Measurements from ENCODE around the gene MRPS33.
A peak's percentile ranks its signal among the peaks of the same experiment; 100 is the strongest.
"Not testable (repeated sequence)": the region's sequence is repeated elsewhere in the genome, so short reads cannot be mapped to it uniquely, and the experiment has no call there.

The MRPS33 gene

DNA sequence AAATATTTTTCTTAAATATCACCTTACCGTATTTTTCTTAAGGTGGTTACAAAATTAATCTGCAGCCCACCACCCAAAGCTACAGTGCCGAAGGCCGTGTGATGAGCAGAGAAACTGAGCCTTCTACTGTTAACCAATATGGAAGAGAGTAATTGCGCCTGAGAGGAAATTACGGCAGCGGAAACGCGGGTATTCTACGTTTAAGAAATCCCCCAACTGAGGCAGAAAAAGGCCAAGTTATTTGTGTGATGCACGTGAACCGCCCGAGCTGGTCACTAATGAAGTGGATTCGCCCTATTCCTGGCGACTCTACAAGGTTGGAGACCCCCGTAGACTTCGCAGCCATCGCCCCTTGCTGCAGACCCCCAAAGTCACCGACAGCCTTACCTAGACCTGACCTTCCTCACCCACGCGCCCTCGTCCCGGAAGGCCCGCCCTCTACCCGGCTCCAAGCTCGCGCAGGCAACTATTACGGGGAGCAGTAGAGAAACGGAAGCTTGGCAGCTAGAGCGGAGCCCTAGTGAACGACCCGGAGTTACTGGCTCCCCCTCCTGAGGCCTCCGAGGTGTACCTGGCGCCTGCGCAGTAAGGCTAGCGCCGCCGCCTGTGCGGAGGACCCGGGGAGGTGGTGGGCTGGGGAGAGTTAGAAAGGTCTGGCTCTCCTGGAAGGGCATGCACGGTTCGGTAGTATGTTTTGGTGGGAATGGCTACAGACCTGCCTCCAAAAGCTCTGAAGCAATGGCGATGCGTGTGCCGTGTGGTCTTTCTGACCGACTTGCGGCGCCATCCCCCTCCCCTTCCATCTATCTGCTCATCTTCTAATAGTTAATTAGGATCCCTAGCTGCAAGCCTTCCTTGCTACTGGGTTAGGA, at the start of gene MRPS33:
MRPS33 (minus strand) TSS at position 429 of the 872 bp plus-strand sequence. CDS start 4,319 bp downstream, outside the sequence.
- DNase-seq, result peak; percentile 99

DNA sequence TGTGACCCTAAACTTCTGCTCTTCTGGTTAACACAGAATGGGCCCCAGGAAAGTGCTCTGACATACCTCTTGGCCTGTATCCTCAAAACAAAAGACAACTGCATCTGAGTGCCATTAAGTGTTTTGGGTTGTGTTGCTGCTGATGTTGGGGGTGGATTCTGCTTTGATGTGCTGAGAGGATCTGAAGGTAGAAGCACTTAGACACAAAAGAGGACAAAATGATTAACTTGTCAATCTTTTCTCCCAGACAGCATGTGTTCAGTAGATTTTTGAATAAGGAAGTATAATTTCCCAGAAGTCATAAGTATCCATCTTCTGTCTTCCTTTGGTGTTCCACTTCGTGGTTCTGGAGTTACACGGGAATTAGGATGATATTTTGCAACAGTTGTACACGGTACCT, 43.0 kb upstream of the MRPS33 start:
- no peak for DNase-seq

DNA sequence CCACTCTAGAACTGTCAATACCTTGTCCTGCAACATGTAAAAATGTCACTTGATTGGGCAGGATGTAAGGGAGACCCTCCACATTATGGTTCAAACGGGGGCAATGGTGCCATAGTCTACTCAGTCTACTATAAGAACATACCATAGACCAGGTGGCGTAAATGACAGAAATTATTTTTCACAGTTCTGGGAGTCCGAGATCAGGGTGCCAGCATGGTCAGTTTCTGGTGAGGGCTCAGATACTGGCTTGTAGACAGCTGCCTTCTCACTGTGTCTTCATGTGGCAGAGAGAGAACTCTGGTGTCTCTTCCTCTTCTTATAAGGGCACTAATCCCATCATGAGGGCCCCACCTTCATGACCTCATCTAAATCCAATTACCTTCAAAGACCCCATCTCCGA, 40.4 kb upstream of the MRPS33 start:
- DNase-seq, result no peak

DNA sequence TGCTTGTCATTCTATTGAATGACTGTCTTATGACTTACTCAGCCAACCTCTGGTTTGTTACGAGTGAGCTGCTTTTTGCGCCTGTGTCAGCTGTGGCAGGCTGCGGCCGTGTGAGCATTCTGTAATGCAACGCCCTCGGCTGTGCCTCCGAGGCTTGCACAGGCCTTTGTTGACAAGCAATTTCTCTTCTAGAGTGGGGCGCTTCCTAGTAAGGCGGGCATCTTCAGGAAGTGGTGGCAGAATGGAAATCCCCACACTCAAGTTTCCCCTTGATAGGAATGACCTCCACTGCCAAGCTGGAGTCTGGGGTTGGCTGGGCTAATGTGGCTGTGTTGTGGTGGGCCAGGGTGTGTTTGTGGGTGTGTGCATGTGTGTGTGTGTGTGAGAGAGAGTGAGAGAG, 38.9 kb upstream of the MRPS33 start:
- peak; percentile 73 for DNase-seq

DNA sequence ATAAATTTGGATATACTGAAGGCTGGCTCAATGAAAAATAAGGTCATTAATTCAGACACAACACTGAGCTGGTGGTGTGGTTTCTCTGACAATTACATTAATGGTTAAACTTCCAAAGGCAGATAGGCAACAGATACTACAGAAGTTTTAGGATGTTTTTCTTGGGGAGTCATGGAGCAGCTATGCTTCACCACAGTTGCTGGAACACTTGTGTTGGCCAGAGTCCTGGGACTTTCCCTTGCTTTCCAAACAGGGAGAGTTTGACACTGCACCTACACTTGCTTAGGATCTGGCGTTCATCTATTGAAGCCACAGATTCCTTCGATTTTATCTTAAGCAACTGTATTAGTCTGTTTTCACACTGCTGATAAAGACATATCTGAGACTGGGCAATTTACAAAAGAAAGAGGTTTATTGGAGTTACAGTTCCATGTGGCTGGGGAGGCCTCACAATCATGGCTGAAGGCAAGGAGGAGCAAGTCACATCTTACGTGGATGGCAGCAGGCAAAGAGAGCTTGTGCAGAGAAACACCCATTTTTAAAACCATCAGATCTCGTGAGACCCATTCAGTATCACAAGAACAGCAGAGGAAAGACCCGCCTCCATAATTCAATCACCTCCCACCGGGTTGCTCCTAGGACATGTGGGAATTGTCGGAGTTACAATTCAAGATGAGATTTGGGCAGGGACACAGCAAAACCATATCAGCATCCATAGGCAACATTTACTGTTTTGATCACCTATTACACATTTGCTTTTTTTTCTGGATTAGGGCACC, 31.3 kb upstream of the MRPS33 start:
- DNase-seq, result no peak

DNA sequence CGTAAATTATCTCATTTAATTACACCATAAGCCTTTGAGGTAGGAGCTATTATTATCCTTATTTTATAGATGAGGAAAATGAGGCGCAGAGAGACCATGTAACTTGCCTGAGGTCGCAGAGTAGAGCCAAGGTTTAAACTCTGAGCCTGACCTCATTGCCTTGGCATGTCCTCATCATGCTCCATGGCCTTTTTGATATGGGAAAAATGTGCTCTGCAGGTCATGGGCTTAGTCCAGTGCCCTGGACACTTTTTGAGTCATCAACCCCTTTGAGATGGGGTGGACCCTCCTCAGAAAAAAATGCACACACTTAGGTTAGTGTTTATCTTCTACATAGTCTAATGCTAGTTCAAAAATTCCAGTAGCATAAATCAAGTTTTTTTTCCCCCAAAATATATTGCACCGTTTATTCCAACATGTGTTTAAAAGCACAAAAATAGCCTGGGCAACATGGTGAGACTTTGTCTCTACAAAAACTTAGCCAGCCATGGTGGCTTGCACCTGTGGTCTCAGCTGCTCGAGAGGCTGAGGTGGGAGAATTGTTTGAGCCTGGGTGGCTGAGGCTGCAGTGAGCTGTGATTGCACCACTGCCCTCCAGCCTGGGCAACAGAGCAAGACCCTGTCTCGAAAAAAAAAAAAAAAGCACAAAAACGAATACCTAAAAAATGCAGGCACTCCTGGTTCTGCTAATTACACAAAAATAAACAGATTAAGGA, 30.5 kb upstream of the MRPS33 start:
- DNase-seq, result no peak

DNA sequence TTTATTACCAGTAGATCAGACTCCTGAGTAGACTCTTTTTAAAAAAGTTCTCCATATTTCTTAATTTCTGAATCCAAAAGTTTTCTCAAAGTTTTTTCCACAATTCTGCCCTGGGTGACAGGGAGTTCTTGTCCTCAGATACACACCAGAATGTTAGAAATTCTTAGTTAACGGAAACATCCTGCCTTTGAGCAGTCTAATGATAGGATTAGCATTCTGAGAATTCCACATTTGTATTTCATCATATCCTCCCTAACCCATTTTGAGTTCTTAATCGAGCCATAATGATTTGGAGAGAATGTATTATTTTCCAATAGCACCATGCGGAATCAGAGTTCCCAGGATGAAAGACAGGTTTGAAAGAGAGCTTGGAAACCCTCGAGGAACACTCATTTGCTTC, 28.9 kb upstream of the MRPS33 start:
- no peak for DNase-seq

DNA sequence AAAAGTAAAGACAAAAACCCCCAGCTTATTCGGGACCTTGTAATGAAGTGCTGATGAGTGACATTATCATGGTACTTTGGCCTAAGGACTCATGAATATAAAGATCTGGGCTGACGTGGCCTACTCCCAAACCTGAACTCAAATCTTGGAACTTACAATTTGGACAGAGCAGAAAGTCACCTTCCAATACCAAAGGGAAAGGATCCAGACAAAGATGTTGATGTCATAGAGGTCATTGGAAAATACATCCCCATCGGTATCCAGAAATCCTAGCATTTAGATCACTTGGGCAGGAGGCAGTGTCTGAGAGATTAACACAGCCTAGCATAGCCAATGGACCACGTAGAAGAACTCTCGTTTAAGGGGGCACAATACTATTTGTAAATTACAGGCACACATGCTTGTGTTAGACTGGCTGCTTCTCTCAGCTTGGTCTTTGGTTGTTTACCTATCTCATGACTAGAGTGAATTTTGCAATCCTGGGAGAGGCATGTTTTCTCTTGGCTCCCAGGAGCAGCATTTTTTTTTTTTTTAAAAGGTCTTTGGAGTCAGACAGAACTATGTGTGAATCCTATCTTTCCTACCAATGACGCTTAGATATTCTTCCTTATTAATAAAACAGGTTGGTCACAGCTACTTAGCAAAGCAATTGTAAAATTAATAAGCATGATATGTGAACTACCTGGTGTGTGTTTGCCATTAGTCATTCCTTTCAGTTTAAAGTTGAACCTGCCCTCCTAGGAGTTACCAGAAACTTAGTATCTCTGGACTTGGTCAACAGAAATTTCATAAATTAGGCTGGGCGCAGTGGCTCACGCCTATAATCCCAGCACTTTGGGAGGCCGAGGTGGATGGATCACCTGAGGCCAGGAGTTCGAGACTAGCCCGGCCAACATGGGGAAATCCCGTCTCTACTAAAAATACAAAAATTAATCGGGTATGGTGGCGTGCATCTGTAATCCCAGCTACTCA, 27.8 kb upstream of the MRPS33 start:
- DNase-seq, result peak; percentile 41

DNA sequence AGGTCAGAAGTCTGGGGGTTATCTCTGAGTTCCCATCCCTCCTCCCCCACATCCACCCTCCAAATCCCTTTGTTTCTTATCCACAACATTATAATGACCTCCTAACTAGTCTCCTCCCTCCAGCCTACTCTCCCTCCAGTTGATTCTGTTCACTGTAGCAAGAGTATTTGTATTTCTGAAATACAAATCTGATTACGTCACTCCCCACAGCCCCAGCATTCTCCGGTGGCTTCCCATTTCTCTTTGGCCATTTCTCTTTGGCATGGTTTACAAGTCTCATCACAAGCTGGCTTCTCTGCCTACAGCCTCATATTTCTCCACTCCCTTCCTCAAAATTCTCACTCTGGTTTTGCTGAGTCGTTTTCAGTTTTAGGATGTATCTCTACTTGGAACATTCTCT, 24.6 kb upstream of the MRPS33 start:
- DNase-seq, result no peak

DNA sequence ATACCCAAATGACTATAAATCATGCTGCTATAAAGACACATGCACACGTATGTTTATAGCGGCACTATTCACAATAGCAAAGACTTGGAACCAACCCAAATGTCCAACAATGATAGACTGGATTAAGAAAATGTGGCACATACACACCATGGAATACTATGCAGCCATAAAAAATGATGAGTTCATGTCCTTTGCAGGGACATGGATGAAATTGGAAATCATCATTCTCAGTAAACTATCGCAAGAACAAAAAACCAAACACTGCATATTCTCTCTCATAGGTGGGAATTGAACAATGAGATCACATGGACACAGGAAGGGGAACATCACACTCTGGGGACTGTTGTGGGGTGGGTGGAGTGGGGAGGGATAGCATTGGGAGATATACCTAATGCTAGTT, 23.3 kb upstream of the MRPS33 start:
- DNase-seq, result not testable (repeated sequence)

DNA sequence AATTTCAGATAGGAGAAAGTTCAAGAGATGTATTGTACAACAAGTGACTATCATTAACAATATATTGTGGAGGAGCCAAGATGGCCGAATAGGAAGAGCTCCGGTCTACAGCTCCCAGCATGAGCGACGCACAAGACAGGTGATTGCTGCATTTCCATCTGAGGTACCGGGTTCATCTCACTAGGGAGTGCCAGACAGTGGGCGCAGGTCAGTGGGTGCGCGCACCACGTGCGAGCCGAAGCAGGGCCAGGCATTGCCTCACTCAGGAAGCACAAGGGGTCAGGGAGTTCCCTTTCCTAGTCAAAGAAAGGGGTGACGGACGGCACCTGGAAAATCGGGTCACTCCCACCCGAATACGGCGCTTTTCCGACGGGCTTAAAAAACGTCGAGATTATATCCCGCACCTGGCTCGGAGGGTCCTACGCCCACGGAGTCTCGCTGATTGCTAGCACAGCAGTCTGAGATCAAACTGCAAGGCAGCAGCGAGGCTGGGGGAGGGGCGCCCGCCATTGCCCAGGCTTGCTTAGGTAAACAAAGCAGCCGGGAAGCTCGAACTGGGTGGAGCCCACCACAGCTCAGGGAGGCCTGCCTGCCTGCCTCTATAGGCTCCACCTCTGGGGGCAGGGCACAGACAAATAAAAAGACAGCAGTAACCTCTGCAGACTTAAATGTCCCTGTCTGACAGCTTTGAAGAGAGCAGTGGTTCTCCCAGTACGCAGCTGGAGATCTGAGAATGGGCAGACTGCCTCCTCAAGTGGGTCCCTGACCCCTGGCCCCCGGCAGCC, 18.0 kb upstream of the MRPS33 start:
- peak; percentile 85 for DNase-seq

DNA sequence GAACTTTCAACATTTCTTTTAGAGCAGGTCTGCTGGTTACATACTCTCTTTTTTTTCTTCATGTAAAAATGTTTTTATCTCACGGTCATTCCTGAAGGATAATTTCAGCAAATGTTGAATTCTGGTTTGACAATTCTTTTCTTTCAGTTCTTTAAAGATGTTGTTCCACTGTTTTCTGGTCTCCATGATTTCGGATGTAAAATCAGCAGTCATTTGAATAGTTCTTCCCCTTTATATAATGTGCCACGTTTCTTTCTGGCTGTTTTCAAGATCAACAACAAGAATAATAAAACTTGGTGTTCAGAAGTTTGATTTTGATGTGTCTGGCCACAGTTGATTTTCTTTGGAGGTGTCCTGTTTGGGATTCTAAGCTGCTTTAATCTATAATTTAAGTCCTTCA, 14.0 kb upstream of the MRPS33 start:
- peak; percentile 26 for DNase-seq

DNA sequence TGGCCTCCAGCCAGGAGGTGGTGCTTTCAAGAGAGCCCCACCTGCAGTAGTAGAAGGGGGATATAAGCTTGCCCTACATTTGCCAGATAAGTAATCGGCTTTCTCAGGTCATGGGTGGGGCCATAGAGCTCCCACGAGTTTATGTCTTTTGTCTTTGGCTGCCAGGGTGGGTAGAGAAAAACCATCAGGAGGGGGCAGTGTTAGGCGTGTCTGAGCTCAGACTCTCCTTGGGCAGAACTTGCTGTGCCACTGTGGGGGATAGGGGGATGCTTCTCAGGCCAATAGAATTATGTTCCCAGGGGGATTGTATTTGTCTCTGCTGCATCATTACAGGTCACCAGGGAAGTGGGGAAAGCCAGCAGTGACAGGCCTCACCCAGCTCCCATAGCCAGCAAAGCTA, 12.3 kb upstream of the MRPS33 start:
- no peak for DNase-seq

DNA sequence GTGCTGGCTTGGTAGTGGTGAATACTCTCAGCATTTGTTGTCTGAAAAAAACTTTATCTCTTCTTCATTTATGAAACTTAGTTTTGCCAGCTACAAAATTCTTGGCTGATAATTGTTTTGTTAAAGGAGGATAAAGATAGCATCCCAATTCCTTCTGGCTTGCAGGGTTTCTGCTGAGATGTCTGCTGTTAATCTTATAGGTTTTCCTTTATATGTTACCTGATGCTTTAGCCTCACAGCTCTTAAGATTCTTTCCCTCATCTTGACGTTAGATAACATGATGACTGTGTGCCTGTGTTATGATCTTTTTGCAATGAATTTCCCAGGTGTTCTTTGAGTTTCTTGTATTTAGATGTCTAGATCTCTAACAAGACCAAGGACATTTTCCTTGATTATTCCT, 9.9 kb upstream of the MRPS33 start:
- DNase-seq, result peak; percentile 30

DNA sequence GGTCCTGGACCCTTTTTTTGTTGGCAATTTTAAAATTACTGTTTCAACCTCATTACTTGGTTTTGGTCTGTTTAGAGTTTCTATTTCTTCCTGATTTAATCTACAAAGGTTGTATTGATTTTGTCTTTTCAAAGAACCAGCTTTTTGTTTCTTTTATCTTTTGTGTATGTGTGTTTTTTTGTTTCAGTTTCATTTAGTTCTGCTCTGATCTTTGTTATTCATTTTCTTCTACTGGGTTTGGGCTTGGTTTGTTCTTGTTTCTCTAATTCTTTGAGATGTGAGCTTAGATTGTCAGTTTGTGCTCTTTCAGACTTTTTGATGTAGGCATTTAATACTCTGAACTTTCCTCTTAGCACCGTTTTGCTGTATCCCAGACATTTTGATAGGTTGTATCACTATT, 8.5 kb upstream of the MRPS33 start:
- DNase-seq, result no peak

DNA sequence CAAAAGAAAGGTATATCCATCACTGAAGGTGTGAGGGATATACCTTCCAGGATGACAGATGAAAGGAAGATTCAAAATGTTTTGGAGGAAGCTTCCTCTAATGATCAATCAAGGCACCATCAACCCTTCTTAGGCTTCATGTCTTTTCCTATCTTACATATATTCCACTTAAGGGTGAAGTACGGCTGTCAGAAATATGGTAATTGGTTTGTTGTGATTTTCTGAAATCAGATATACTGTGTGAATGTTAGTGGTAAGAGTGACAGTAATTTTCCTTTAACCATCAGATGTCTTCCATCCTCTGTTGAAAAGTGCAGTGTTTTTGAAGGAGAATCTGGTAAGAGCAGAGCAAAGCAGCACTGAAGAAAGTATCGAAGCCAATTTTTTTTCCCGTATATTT, 2.8 kb upstream of the MRPS33 start:
- DNase-seq, result no peak

DNA sequence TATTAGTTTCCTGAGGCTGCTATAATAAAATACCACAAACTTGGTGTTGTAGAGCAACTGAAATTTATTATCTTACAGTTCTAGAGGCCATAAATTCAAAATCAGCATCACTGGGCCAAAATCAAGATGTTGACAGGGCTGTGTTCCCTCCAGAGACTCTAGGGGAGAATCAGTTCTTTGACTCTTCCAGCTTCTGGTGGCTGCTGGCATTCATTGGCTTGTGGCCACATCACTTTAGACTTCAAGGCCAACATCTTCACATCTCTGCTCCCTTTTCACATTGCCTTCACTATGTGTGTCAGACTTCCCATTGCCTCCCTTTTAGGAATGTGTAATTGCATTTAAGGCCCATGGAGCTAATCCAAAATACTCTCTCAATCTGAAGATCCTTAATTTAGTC, 1.6 kb upstream of the MRPS33 start:
- no peak for DNase-seq

DNA sequence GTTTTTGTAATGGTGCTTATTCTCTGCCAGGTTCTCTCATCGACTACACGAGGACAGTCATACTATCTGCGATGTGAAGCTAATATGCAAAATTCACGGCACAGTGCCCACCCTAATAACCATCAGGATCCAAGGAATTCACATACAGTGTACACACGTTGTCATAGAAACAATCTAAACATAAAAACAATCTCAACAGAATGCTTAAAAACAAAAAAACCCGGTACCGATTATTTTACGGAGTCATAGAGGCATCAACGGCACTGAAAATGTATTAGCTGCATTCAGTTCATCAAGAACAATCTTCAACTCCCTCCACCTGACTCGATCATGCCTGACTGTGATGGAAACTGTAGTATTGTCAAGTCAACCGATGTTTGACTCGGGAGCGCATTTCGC, 628 bp downstream of the MRPS33 start:
- DNase-seq, result peak; percentile 75

DNA sequence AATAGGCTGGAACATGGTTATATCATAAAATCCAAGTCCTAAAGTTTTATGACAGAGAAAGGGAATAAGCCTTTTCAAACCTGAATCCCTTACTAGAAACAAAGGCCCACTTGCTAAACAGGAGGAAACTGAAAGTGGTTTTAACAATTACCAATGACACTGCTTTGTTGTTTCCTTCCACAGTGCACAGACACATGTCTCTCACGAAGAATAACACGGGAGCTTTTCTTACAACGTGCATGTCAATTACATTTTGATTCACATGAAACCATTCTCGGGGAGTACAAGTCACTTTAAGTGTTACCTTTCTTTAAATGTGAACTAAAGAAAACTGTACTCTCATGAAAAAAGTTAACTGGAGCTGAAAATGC, 1.4 kb downstream of the MRPS33 start:
- DNase-seq, result no peak

DNA sequence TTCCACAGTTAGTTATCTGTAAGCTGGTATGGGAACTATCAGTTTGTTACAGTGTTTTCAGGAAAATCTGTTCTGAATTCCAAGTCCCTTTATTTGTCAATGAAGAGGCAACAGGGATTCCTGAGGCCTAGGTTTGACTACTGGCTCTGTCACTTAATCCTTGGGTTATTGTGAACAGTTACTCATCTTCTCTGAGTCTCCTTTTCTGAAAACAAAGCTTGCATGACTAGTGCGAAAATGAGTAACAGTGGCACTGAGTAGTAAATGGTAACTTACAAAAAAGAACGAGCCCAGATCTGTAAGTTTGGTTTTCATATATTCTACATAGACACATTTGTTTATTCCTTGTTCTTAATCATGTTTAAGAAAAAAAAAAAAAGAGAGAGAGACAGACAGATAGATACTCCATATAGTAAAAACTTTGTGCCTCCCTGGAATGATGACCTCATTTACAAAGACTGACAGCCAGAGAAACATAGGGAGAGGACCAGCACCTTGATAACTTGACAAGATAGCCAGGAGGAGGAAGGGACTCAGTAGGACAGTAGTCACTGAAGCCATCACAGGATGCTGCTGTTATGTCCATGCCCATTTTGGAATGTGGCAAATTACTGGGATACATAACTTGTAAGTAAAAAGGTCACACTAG, 1.9 kb downstream of the MRPS33 start:
- DNase-seq, result peak; percentile 33

All from DMS53 (cell line).